ENCODE data around the gene SLC38A10.

SLC38A10 gene

DNA sequence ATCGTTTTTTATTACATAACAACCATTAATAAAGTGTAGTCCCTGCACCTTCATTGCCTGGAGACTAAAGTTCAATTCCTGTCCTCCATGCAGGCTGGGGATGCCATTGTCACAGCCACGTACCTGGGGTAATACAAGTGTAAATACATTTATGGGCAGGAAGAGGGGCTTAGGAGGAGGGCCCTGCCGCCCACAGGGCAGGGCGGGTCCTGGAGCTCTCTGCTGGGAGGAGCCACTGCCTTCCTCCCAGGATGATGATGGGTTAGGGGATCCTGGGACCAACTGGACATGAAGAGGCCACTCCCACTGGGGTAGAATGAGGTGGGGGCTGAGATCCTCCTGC, 44.1 kb upstream of the SLC38A10 start:
- peaks cover 46% of the 10 kb centered on the region for H3K4me1 ChIP-seq
- peaks cover 28% of the 10 kb centered on the region for H3K27me3 ChIP-seq
- H3K36me3 ChIP-seq = peaks cover 7% of the 10 kb centered on the region
- peak overlapping the region; percentile 27 for H3K4me3 ChIP-seq (ENCODE audit: low read depth, low read length)
- H3K9me3 ChIP-seq = no peaks in the 10 kb centered on the region
- no peak for TF ChIP-seq CTCF (IDR thresholded peaks at IDR 0.05; ENCODE audit: low read depth, low read length)
- DNase-seq = peak; percentile 61

GRCh38 chr17:81338274-81339190, 43.4 kb upstream of the SLC38A10 start:
- peak; percentile 34 for TF ChIP-seq CTCF (IDR thresholded peaks at IDR 0.05; ENCODE audit: low read depth, low read length)
- Histone ChIP-seq H3K27me3 (peaks cover 22% of the 10 kb centered on the region), H3K36me3 (peaks cover 7% of the 10 kb centered on the region), H3K4me3 (ENCODE audit: low read depth, low read length) (peak overlapping the region; percentile 27), H3K4me1 (peaks cover 48% of the 10 kb centered on the region), H3K9me3 (no peaks in the 10 kb centered on the region)
- DNase-seq = peak; percentile 86

DNA sequence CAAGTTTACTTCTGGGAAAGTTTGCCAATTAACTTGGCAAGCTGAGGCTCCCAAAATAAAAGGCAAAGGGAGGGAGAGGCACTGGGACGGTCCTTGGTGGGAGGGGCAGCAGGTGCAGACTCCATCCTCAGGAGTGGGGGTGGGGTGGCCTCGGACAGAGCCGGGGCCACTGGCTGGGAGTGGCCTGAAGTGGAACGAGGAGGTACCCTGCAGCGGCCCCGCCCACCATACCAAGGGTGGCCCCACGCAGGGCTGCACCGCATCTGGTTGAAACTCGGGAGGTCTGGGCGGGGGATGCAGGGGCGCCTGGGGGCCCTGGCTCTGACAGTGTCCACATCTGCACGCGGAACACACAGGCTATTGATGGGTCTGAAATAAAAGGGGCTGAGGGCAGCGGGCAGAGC, 42.4 kb upstream of the SLC38A10 start:
- no peaks in the 10 kb centered on the region for H3K9me3 ChIP-seq
- H3K27me3 ChIP-seq = peaks cover 13% of the 10 kb centered on the region
- H3K36me3 ChIP-seq = peaks cover under 1% of the 10 kb centered on the region
- DNase-seq = peak; percentile 44
- TF ChIP-seq CTCF (IDR thresholded peaks at IDR 0.05; ENCODE audit: low read depth, low read length) = no peak
- H3K4me3 ChIP-seq (ENCODE audit: low read depth, low read length) = no peak overlapping the region
- peaks cover 52% of the 10 kb centered on the region for H3K4me1 ChIP-seq

GRCh38 chr17:81336930-81337325, 41.8 kb upstream of the SLC38A10 start:
- Histone ChIP-seq H3K9me3 (no peaks in the 10 kb centered on the region), H3K27me3 (peaks cover 9% of the 10 kb centered on the region), H3K4me3 (ENCODE audit: low read depth, low read length) (no peak overlapping the region), H3K36me3 (no peaks in the 10 kb centered on the region; the same call in 1 of the 2 replicates), H3K4me1 (peaks cover 58% of the 10 kb centered on the region)
- peak; percentile 12 for DNase-seq
- no peak for TF ChIP-seq CTCF (IDR thresholded peaks at IDR 0.05; ENCODE audit: low read depth, low read length)

DNA sequence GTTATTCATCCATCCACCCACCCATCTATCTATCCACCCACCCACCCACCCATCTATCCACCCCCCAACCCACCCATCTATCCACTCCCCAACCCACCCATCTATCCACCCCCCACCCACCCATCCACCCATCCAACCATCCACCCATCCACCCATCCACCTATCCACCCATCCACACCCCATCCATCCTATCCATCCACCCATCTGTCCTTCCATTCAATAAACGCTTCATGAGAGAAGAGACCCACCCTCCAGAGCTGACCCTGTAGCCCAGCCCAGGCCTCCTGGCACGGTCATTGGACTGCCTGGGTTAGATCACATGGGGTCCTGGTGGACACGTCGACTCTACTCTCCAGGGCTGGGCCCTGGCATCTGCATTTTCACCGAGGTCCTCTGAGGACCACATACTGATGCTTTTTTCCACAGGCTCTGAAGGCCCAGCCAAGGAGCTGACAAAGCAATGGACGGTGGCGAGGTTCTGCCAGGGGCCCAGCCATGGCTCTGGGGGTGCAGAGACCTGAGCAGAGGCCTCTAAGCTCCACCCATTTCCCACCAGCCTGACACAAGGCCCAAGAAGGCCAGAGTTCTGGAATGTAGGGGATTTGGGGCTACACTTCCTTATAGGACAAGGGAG, 41.3 kb upstream of the SLC38A10 start:
- H3K4me1 ChIP-seq = peaks cover 60% of the 10 kb centered on the region
- no peak for TF ChIP-seq CTCF (IDR thresholded peaks at IDR 0.05; ENCODE audit: low read depth, low read length)
- DNase-seq = peak; percentile 8

GRCh38 chr17:81335773-81336157, 40.7 kb upstream of the SLC38A10 start:
- TF ChIP-seq CTCF (IDR thresholded peaks at IDR 0.05; ENCODE audit: low read depth, low read length) = no peak
- Histone ChIP-seq H3K9me3 (no peaks in the 10 kb centered on the region), H3K36me3 (no peaks in the 10 kb centered on the region), H3K4me1 (peaks cover 60% of the 10 kb centered on the region), H3K27me3 (no peaks in the 10 kb centered on the region), H3K4me3 (ENCODE audit: low read depth, low read length) (no peak overlapping the region)
- DNase-seq = peak; percentile 9

More for the DNA sequence above, 41.3 kb upstream of the SLC38A10 start:
- H3K27me3 ChIP-seq = peaks cover 4% of the 10 kb centered on the region
- H3K4me3 ChIP-seq (ENCODE audit: low read depth, low read length) = no peak overlapping the region
- no peaks in the 10 kb centered on the region for H3K36me3 ChIP-seq
- H3K9me3 ChIP-seq = no peaks in the 10 kb centered on the region

All from BE2C (cell line).